ENCODE results near the gene ST14.

GRCh38 chr11:130166457-130166784, 6.8 kb downstream of the ST14 start:
- TF ChIP-seq TCF3 (IDR thresholded peaks at IDR 0.05; ENCODE audit: borderline replicate concordance, insufficient read depth, low read depth, low read length) (no peak), CTCF (IDR thresholded peaks at IDR 0.05 in 2 of 3, conservative IDR thresholded peaks at IDR 0.05 in 1 of 3; ENCODE audit: control insufficient read depth in 2 of 3, extremely low read depth in 1 of 3, insufficient read depth in 1 of 3, low read depth in 3 of 3, low read length in 3 of 3) (no peak)

Measured in GM12878 (cell line).